Stimulated activated CD4-positive, alpha-beta T cell treated with anti-CD3 and anti-CD28 coated beads, Interleukin-12 subunit alpha, Interleukin-12 subunit beta, amount 100 ng/mL, for 48 hours (primary cell): ENCODE measurements around the gene CD109.
A peak's percentile ranks its signal among the peaks of the same experiment; 100 is the strongest.

Experiments
- DNase-seq, 3 donors: peaks; one replicate each; pipeline ENCODE4 v3.0.0-alpha.2; 2020; ENCODE audit warnings: low read depth in 2 of 3, low spot score in 1 of 3

Gene CD109

GRCh38 chr6:73854998-73855718 is 159.2 kb downstream of the CD109 start:
- DNase-seq, result peak in 1 of 3 donors; percentile 65

- no peak for DNase-seq
Observed at GRCh38 chr6:73857341-73857890, 161.4 kb downstream of the CD109 start.

GRCh38 chr6:73858376-73858775 is 162.4 kb downstream of the CD109 start:
- DNase-seq, result no peak

GRCh38 chr6:73860303-73860702 is 164.3 kb downstream of the CD109 start:
- DNase-seq, result no peak

GRCh38 chr6:73866305-73866704 is 170.3 kb downstream of the CD109 start:
- DNase-seq, result no peak

- no peak for DNase-seq
Observed at GRCh38 chr6:73867411-73867810, 171.4 kb downstream of the CD109 start.

GRCh38 chr6:73870907-73871306 is 174.9 kb downstream of the CD109 start:
- DNase-seq, result no peak

GRCh38 chr6:73873081-73873480 is 177.1 kb downstream of the CD109 start:
- no peak for DNase-seq
